Activated effector memory CD4-positive, alpha-beta T cell treated with Interleukin-2 at 50 U/mL for 16 hours (primary cell): ENCODE results near the gene RNF149.

Experiments used
- DNase-seq: peaks from one replicate; pipeline ENCODE4 v3.0.0-alpha.2; 2020

Gene RNF149

GRCh38 chr2:101293544-101293943, 15.0 kb downstream of the RNF149 start:
- DNase-seq, result no peak

DNA sequence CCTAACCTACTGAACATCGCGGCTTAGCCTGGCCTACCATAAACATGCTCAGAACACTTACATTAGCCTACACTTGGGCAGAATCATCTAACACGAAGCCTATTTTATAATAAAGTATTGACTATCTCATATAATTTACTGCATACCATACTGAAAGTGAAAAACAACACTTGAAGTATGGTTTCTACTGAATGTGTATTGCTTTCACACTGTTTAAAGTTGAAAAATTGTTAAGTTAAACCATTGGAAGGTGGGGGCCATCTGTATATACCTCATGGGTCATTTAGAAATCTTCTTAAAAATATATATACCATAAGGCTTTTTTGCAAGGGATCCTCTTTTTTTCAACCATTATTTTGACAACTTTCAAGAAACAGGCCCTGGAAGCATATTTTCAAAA, 16.5 kb downstream of the RNF149 start:
- no peak for DNase-seq

DNA sequence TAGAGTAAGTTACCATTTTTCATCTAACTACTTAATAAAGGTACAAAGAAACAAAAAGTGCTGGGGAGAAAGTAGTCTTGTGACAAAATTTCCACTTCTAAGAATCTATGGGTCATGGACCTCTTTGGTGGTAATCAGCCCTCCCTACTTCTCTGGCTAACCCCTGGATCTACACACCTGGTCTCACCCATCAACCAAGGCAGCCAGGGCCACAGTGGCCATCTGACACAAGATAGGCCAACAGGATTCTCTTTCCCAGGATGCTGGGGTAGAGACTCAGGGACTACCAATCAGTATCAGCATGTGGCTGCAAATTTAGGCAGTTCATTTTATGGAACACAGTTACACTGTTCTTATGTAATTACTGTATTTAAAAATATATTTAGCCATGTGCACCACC, 17.8 kb downstream of the RNF149 start:
- DNase-seq, result no peak

- no peak for DNase-seq
Measured at GRCh38 chr2:101287303-101287702, 21.2 kb downstream of the RNF149 start.

- no peak for DNase-seq
Measured at GRCh38 chr2:101286684-101287083, 21.8 kb downstream of the RNF149 start.

- no peak for DNase-seq
Measured at GRCh38 chr2:101282980-101283379, 25.5 kb downstream of the RNF149 start.

- DNase-seq, result no peak
Measured at GRCh38 chr2:101281482-101281881, 27.0 kb downstream of the RNF149 start.

GRCh38 chr2:101278925-101279324, 29.6 kb downstream of the RNF149 start:
- DNase-seq, result no peak

DNA sequence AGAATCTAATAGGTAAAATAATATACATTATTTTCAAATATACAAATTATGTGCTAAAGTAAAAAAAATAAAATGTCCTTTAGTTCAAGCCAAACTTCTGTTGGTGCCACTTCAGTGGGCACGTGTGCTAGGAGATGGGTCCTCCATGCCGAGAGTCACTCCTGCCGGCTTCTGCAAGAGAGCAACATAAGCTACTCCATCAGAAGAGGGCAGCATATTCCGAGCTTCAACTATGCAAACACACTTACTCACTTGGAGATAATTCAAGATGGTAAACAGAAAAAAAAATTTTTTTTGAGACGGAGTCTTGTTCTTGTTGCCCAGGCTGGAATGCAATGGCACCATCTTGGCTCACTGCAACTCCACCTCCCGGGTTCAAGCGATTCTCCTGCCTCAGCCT, 31.4 kb downstream of the RNF149 start:
- DNase-seq, result no peak

GRCh38 chr2:101274142-101274541, 34.4 kb downstream of the RNF149 start:
- no peak for DNase-seq

DNA sequence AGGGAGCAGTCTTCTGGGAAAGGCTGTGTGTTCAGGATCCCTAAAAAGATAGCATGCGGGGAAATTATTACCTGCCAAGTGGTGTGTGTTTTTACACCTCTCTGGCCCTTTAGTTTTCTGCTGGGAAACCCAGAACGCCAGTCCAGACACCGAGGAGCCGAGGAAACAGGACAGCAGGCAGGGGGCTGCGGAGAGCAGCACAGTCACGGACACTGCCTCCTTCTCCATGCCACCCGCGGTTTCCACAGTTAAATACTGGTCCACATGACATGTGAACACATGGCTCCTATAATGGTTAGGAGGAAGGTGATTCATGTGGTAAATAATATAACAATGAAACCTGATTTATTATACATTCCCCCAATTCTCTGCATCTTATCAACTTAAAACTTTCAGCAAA, 35.4 kb downstream of the RNF149 start:
- DNase-seq, result no peak

GRCh38 chr2:101272045-101272784, 36.3 kb downstream of the RNF149 start:
- DNase-seq, result no peak

- no peak for DNase-seq
Measured at GRCh38 chr2:101270700-101271259, 37.7 kb downstream of the RNF149 start.

DNA sequence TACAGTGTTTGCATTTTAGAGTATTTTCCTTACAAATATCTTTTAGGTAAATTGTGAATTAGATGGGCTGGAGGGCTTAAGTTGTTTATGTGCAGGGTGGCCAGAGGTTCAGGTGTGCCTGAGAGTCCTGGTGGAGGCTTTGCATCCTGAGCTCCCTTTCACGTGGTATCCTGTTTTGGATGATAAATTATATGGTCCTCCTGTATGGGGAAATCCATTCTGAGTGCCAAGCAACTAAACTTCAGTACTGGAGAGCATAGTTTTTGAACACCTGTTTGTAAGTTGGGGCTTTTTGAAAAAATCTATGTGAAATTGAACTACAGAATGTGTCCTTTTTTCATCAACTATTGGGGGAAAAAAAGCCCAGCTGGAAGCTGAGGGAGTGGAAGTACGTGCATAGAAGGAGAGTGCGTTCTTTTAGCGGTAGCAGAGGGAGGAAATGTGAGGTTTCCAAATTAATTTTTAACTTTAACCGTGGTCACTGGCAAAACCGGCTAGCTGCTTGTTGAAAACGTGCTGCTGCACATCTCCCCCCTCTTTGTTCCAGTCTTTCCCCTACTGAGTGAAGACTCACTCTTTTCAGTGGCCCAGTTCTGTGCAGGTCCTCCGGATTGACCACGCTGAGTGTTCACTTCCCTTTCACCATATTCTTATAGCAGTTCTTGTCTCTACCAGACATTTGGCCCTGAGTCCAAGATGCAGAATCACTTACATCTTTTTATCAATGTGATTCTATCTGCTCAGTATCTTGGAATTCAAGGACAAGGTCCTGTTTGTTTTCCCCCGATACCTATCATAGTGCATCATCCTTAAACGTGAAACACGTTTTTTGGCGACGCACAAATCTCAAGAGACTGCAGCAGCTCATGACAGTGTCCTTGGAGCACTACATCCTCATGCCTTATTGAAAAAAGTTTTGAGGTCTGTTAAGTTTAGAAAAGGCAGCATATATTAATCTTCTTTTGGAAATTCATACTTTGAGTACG, 40.5 kb downstream of the RNF149 start:
- DNase-seq, result no peak

DNA sequence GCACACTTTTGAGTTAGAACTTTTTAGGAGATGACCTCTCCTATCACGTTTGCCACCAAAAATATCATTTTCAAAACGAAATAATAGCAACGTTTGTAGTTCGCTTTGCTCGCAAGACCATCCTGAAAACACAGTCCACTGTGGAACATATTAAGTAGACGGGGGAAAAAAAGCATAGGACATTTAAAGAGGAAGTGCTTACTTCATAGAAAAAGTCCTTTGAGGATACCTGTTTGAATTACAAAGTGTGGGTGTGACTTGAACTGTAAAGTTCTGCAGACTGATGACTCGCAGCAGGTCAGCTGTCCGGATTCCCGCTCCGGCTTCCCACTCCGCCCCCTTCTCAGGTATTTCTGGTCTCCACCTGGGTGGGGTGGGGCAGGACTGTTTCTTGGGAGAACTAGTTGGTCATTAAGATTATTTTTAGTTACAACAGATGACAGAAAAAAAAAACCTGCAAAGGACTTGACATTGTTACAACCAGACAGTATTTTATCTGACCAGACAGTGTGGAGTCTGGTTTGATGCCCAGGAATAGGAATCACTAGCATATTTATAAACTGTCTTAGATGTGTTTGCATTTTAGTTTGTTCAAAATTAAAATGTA, 42.5 kb downstream of the RNF149 start:
- no peak for DNase-seq

DNA sequence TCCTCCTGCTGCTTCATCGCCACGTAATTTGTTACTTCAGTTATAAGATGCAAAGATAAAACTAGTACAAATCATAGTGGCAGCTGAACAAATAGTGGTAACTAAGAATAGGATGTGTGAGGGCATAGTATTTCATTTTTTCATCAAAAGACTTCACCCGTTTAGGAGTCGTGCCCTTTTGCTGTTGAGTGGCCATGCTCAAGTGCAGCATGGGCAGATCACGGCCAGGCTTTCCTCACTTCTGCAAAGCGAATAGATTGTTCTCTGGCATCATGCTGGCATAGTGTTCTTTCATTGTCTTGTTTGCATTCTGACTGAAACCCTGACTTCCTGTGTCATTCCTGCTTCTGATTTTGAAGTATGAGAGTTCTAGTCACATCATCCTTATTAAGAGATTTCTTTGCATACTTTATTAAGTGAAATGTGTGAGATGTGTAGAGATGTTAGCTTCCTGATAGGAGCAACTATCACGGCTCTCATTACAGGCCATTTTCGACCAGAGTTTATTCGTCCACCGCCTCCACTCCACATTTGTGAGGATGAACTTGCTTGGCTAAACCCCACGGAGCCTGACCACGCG, 44.1 kb downstream of the RNF149 start:
- DNase-seq, result no peak

DNA sequence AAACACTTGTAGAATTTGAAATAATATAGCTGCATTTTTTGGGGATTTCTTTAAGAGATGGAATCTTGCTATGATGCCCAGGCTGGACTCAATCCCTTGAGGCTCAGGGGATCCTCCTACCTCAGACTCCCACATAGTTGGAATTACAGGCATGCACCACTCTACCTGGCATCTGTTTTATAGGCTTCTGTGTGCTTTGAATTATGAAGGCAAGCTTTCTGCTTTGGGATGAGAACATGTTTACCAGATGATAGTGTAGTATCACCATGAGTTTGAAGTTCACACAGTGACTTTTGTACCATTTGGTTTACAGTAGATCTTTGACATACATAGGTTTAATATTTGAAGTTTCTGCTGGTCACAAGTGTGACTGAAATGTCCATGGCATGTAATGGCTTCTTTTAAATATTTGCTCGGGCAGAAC, 45.1 kb downstream of the RNF149 start:
- no peak for DNase-seq

GRCh38 chr2:101262142-101262541, 46.4 kb downstream of the RNF149 start:
- DNase-seq, result no peak

GRCh38 chr2:101258804-101259203, 49.7 kb downstream of the RNF149 start:
- no peak for DNase-seq

GRCh38 chr2:101256316-101256715, 52.2 kb downstream of the RNF149 start:
- no peak for DNase-seq

GRCh38 chr2:101255501-101255900, 53.0 kb downstream of the RNF149 start:
- DNase-seq, result no peak

DNA sequence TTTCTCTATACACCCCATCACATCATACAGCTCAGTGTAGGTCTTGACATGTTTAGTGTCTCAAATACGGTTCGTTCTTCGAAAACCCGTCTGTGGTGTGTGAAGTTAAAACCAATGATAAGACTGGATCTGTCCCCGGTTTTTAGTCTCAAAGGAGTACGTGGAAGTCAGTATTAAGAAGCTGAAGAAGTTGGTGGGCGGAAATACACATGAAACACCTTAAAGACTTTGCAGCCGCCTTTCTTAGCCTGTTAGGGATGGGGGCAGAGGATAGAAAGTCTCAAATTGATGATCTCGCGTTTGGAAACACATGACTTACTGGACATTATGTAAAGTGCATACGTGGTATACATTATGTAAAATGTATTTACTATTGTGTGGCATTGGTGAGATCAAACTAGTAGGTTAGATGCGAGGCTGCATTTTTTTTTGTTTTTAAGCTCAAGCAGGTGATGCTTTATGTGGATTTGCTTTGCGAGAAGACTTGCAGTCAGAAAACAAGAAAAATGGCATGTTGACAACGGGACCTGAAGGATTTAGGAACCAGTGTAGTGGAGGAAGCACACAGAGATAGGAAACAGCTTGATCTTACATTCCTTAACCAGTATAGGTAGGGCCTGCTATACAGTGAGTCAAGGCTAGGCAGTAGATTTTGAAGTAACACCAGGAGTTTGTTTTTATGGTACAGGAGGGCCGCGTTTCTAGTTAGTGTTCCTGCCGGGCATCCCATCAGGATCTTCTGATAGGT, 54.6 kb downstream of the RNF149 start:
- no peak for DNase-seq
